GM19397 (cell line): Measurements from ENCODE around the gene ANAPC15.

Source experiments
- ATAC-seq: cut with Tn5 transposase; IDR thresholded peaks from one replicate; pipeline ENCODE4 v1.9.1; 2021; ENCODE audit warnings: mild to moderate bottlenecking, moderate library complexity; ENCODE audit not compliant: unreplicated experiment

ANAPC15 gene

GRCh38 chr11:72125956-72126355, 13.5 kb upstream of the ANAPC15 start:
- no peak for ATAC-seq

DNA sequence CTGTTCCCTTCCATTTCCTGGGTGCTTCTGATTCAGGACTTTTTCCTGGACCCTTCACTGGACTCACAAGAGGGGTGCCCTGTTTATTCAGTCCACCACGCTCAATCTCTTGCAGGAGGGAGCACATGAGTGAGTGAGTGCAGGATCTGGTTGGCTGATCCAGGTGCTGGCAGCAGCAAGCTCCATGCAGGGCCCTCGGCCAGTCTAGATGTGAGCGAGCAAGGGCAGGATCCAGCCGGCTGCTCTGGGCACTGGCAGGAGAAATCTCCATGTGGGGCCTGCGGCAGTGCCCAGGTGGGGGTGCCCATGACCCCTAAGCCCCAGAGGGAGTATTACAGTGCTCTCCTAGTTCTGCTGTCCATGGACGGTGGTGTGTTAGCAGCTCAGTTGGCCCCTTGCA, 11.6 kb upstream of the ANAPC15 start:
- ATAC-seq, result no peak

DNA sequence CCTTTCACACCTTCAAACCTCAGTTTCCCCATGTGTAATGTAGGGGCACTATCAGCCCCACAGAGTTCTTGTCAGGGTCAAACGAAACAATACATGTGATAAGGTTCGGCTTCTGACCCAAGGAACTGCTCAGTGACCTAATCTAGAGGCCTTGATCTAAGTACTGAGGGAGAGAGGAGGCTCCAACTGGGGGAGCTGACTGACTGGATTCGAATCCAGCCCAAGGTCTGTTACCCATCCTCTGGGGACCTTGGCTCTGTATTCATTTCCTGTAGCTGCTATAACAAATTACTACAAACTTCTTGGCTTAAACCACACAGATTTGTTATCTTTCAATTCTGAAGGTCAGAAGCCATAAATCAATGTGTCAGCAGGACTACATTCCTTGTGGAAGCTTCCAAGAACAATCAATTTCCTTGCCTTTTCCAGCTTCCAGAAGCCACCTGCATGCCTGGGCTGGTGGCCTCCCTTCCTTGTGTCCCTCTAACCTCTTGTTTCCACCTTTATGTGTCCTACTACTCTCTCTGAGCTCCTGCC, 10.7 kb upstream of the ANAPC15 start:
- no peak for ATAC-seq

GRCh38 chr11:72122607-72123006, 10.1 kb upstream of the ANAPC15 start:
- no peak for ATAC-seq

- no peak for ATAC-seq
Measured at GRCh38 chr11:72120930-72121329, 8.4 kb upstream of the ANAPC15 start.

- no peak for ATAC-seq
Measured at GRCh38 chr11:72119198-72119597, 6.7 kb upstream of the ANAPC15 start.

- no peak for ATAC-seq
Measured at GRCh38 chr11:72116019-72116755, 3.7 kb upstream of the ANAPC15 start.

- ATAC-seq, result no peak
Measured at GRCh38 chr11:72114570-72114969, 2.1 kb upstream of the ANAPC15 start.

- no peak for ATAC-seq
Measured at GRCh38 chr11:72112978-72113808, 698 bp upstream of the ANAPC15 start.

- ATAC-seq, result peak; percentile 2
Measured at GRCh38 chr11:72111300-72112142, 974 bp downstream of the ANAPC15 start.

GRCh38 chr11:72105888-72106287, 6.6 kb downstream of the ANAPC15 start, which contains the start of gene TOMT:
TOMT (plus strand) TSS chr11:72105924; CDS start chr11:72105952, 28 bp downstream.
- ATAC-seq, result no peak

DNA sequence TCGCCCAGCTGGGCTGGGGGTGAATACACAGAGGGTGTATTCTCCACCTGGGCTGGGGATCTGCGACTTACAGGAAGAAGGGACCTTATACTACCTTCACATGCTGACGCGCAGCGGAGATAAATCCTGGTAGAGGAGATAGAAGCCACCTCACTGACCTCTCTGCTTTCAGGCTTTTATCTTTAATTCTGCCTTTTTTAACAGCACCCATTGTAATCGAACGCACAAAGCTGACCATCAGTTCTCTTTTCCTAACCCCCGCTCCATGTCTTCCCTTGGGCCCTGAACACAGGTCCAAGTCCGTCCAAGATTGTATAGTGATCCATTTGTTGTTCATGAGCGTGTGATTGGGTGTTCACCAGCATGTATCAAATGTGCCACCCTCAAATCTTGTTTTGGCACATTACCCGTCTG, 8.7 kb downstream of the ANAPC15 start:
- no peak for ATAC-seq

DNA sequence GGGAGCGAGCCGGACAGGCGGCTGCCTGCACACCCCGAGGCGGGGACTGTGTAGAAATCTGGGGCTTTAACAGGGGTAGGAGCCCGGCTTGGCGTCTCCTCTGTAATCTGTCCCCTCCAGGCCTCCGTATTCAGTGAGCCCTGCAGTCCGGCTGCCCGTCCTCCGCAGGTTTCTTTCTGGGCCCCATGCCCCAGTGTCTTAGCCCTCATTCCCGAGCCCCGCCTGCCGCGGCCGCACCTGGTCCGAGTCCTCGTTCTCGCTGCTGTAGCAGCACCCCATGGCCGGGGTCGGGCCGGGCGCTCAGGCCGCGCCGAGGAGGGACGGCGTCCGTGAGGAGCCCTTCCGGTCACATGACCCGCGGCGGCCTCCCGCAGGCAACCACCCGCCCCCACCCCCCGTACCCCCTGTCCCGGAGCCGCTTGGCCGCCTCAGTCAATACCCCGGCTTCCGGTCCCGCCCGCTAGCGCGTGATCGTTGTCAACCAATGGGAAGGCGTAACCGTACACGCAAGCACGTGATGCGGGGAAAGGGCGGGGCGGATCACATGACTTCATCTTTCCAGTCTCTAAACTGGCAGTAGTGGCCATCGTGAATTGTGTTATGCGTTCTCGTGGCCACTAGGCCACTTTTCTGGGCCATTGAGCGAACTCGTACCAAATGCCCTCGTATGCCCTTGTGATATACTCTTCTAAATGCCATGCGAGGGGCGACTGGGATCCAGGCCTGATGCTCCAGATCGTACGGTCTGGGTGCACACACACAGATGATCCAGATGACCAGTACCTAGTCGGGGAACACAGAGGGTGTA, 9.3 kb downstream of the ANAPC15 start, which contains the start of gene LAMTOR1:
Gene LAMTOR1, minus strand, starts transcription at position 352 of the 808 bp plus-strand sequence. Its CDS starts 73 bp downstream, at position 279.
- ATAC-seq, result peak; percentile 90

DNA sequence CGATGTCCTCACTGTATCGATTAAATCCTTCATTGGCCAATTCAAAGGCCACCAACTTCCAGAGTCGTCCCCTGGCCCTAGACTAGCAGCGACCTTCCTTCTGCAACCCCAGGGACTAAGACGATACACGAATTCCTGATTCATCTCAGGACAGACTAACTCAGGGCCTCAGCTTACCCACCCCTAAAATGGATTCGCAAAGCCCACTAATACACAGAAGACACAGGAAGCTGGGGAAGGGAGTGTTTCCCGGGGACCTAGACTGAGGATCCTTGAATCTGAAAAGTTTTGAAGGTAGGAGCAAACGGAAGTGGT, 9.9 kb downstream of the ANAPC15 start:
- ATAC-seq, result no peak

GRCh38 chr11:72102162-72102561, 10.3 kb downstream of the ANAPC15 start:
- no peak for ATAC-seq

GRCh38 chr11:72100462-72100861, 12.0 kb downstream of the ANAPC15 start:
- ATAC-seq, result no peak

GRCh38 chr11:72100009-72100408, 12.5 kb downstream of the ANAPC15 start:
- ATAC-seq, result no peak

DNA sequence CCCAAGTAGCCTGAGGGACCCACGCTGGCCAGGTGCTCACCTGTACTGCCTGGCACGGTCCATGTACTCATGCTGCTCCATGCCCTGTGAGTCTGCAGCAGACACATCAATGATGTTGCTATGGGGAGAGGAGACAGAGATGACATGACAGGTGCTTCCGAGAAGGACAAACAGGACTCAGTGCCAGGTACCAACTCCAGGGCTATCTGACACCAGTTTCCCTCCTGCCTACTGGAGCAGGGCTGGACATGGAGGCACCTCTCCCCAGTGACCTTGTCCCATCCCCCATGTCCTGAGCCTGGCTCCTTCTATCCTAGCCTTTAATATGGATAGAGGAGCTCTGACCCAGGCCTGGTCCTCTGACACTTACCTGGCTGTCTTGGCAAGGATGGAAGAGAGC, 13.8 kb downstream of the ANAPC15 start:
- no peak for ATAC-seq

- ATAC-seq, result peak; percentile 53
Measured at GRCh38 chr11:72091292-72091691, 21.2 kb downstream of the ANAPC15 start.
